BLaER1 treated with 17β-estradiol and CSF1 and Interleukin-3, amounts not matched to agents 10 nM and 100 nM (cell line): ENCODE data around the gene IGSF8.

ENCODE experiments used
- H3K27ac ChIP-seq, 11 experiments: shearing (Covaris generic); formaldehyde crosslinking; 2 replicates each; pipeline ENCODE4 v1.8.1; 2022
- H3K27me3 ChIP-seq, 11 experiments: shearing (Covaris generic); formaldehyde crosslinking; 2 replicates each; pipeline ENCODE4 v1.8.1; 2022
- H3K36me3 ChIP-seq, 11 experiments: shearing (Covaris generic); formaldehyde crosslinking; 2 replicates each; pipeline ENCODE4 v1.8.1; 2022
- H3K4me1 ChIP-seq, 10 experiments: shearing (Covaris generic); formaldehyde crosslinking; 2 replicates each; pipeline ENCODE4 v1.8.1; 2022
- H3K4me2 ChIP-seq, 11 experiments: shearing (Covaris generic); formaldehyde crosslinking; 2 replicates each; pipeline ENCODE4 v1.8.1; 2022
- H3K4me3 ChIP-seq, 10 experiments: shearing (Covaris generic); formaldehyde crosslinking; 2 replicates each; pipeline ENCODE4 v1.8.1; 2022
- H3K9ac ChIP-seq, 11 experiments: shearing (Covaris generic); formaldehyde crosslinking; 2 replicates each; pipeline ENCODE4 v1.8.1; 2022
- H3K9me3 ChIP-seq, 11 experiments: shearing (Covaris generic); formaldehyde crosslinking; replicated peaks in 1 of 11; 2 replicates each; pipeline ENCODE4 v1.8.1; 2022
- H4K20me1 ChIP-seq, 11 experiments: shearing (Covaris generic); formaldehyde crosslinking; 2 replicates each; pipeline ENCODE4 v1.8.1; 2022
- Cebpa-rat ChIP-seq, 11 experiments: shearing (Covaris generic); IDR thresholded peaks; 2 replicates each; pipeline ENCODE4 v1.8.1; 2022

IGSF8 gene

GRCh38 chr1:160101717-160102522, 3.5 kb upstream of the IGSF8 start:
- Histone ChIP-seq H3K27me3 (no peaks in the 10 kb centered on the region), H3K36me3 (no peaks in the 10 kb centered on the region), H3K9me3 (no peaks in the 10 kb centered on the region), H3K4me1 (peaks cover 62 to 71% (median 65%) of the 10 kb centered on the region in 10 experiments), H3K4me3 (no peak overlapping the region), H4K20me1 (peaks cover 0 to 13% (median 7%) of the 10 kb centered on the region in 11 experiments; a peak in 12 of 22 replicates), H3K9ac (peak overlapping the region in 4 of 11 experiments; percentile 6 to 51 (median 28); a peak in 5 of 22 replicates), H3K4me2 (peak overlapping the region; percentile 52 to 88 (median 70)), H3K27ac (peak overlapping the region in 2 of 11 experiments; percentile 2 to 20; a peak in 2 of 22 replicates)
- TF ChIP-seq Cebpa-rat (IDR thresholded peaks at IDR 0.05), result no peak

- H3K9me3 ChIP-seq, result no peaks in the 10 kb centered on the region
- H3K27ac ChIP-seq, result peak overlapping the region in 5 of 11 experiments; percentile 2 to 27 (median 19); a peak in 2 of 22 replicates
- peaks cover 66 to 75% (median 70%) of the 10 kb centered on the region in 10 experiments for H3K4me1 ChIP-seq
- H3K27me3 ChIP-seq, result no peaks in the 10 kb centered on the region
- no peaks in the 10 kb centered on the region for H3K36me3 ChIP-seq
- no peak for TF ChIP-seq Cebpa-rat (IDR thresholded peaks at IDR 0.05)
- H4K20me1 ChIP-seq, result peaks cover 0 to 20% (median 14%) of the 10 kb centered on the region in 11 experiments; a peak in 12 of 22 replicates
- peak overlapping the region; percentile 52 to 88 (median 70) for H3K4me2 ChIP-seq
- peak overlapping the region in 8 of 11 experiments; percentile 3 to 54 (median 26); a peak in 8 of 22 replicates for H3K9ac ChIP-seq
- H3K4me3 ChIP-seq, result no peak overlapping the region
Measured at GRCh38 chr1:160101037-160101716, 2.8 kb upstream of the IGSF8 start.

- Histone ChIP-seq H3K9me3 (no peaks in the 10 kb centered on the region), H3K27me3 (no peaks in the 10 kb centered on the region), H3K27ac (peak overlapping the region in 8 of 11 experiments; percentile 46 to 70 (median 60); a peak in 12 of 22 replicates), H3K9ac (peak overlapping the region in 10 of 11 experiments; percentile 59 to 77 (median 70); a peak in 11 of 22 replicates), H3K4me2 (peak overlapping the region; percentile 76 to 98 (median 92); a peak in 21 of 22 replicates), H4K20me1 (peaks cover 0 to 34% (median 23%) of the 10 kb centered on the region in 11 experiments; a peak in 13 of 22 replicates), H3K4me3 (peak overlapping the region in 1 of 10 experiments; percentile 63; a peak in 1 of 20 replicates), H3K36me3 (peaks cover under 1 to 8% (median 3%) of the 10 kb centered on the region in 11 experiments; a peak in 13 of 22 replicates), H3K4me1 (peaks cover 70 to 79% (median 75%) of the 10 kb centered on the region in 10 experiments)
- TF ChIP-seq Cebpa-rat (IDR thresholded peaks at IDR 0.05), result no peak
Measured at GRCh38 chr1:160099716-160100375, 1.4 kb upstream of the IGSF8 start.

GRCh38 chr1:160098852-160099561, 588 bp upstream of the IGSF8 start:
- no peak for TF ChIP-seq Cebpa-rat (IDR thresholded peaks at IDR 0.05)
- no peaks in the 10 kb centered on the region for H3K27me3 ChIP-seq
- H3K4me2 ChIP-seq, result peak overlapping the region; percentile 76 to 98 (median 92)
- H3K9me3 ChIP-seq, result no peaks in the 10 kb centered on the region
- peaks cover 6 to 15% (median 10%) of the 10 kb centered on the region in 11 experiments; a peak in 17 of 22 replicates for H3K36me3 ChIP-seq
- H3K4me1 ChIP-seq, result peaks cover 62 to 79% (median 74%) of the 10 kb centered on the region in 10 experiments
- peak overlapping the region; percentile 51 to 71 (median 62) for H3K4me3 ChIP-seq
- peak overlapping the region; percentile 46 to 70 (median 60); a peak in 19 of 22 replicates for H3K27ac ChIP-seq
- H4K20me1 ChIP-seq, result peaks cover 0 to 38% (median 27%) of the 10 kb centered on the region in 11 experiments; a peak in 13 of 22 replicates
- H3K9ac ChIP-seq, result peak overlapping the region; percentile 59 to 77 (median 71); a peak in 20 of 22 replicates

GRCh38 chr1:160097151-160097910, 1.1 kb downstream of the IGSF8 start:
- H3K36me3 ChIP-seq, result peaks cover 7 to 32% (median 24%) of the 10 kb centered on the region in 11 experiments; a peak in 20 of 22 replicates
- H4K20me1 ChIP-seq, result peaks cover 0 to 54% (median 32%) of the 10 kb centered on the region in 11 experiments; a peak in 13 of 22 replicates
- H3K9me3 ChIP-seq, result no peaks in the 10 kb centered on the region
- peak overlapping the region; percentile 77 to 92 (median 86) for H3K9ac ChIP-seq
- H3K27me3 ChIP-seq, result no peaks in the 10 kb centered on the region
- TF ChIP-seq Cebpa-rat (IDR thresholded peaks at IDR 0.05), result no peak
- peak overlapping the region in 9 of 11 experiments; percentile 62 to 84 (median 77); a peak in 16 of 22 replicates for H3K27ac ChIP-seq
- H3K4me3 ChIP-seq, result peak overlapping the region; percentile 74 to 88 (median 81)
- H3K4me2 ChIP-seq, result peak overlapping the region; percentile 93 to 100 (median 98)
- H3K4me1 ChIP-seq, result peaks cover 46 to 73% (median 65%) of the 10 kb centered on the region in 10 experiments

- Histone ChIP-seq H3K9ac (peak overlapping the region; percentile 12 to 92 (median 86); a peak in 19 of 22 replicates), H3K4me1 (peaks cover 40 to 67% (median 63%) of the 10 kb centered on the region in 10 experiments), H3K27me3 (no peaks in the 10 kb centered on the region), H3K9me3 (no peaks in the 10 kb centered on the region), H3K4me2 (peak overlapping the region; percentile 93 to 100 (median 98)), H4K20me1 (peaks cover 0 to 61% (median 35%) of the 10 kb centered on the region in 11 experiments; a peak in 13 of 22 replicates), H3K36me3 (peaks cover 16 to 40% (median 32%) of the 10 kb centered on the region in 11 experiments; a peak in 21 of 22 replicates), H3K27ac (peak overlapping the region in 8 of 11 experiments; percentile 1 to 83 (median 22); a peak in 8 of 22 replicates), H3K4me3 (peak overlapping the region in 4 of 10 experiments; percentile 74 to 88 (median 80); a peak in 4 of 20 replicates)
- no peak for TF ChIP-seq Cebpa-rat (IDR thresholded peaks at IDR 0.05)
Measured at GRCh38 chr1:160096274-160097116, 1.9 kb downstream of the IGSF8 start.
